GM23338 (cell line): ENCODE results near the gene STX8. TPM values are rescaled to one million over a fixed set of nuclear protein-coding genes. Genes with fewer than 3 reads are reported as not detected.

Source experiments
- ATAC-seq: fragments of 200-7000 bp; cut with Tn5 transposase; 3 replicates; pipeline ENCODE4 v1.9.1; 2020
- DNase-seq: peaks from one replicate; pipeline ENCODE4 v3.0.0-alpha.2; 2015; ENCODE audit warnings: low spot score
- H2AFZ ChIP-seq: fragments of 200-600 bp; sonication (generic); 2 replicates; pipeline ENCODE4 v1.8.0; 2016; ENCODE audit warnings: antibody characterized with exemption, mild to moderate bottlenecking, moderate library complexity
- H3F3A ChIP-seq: fragments of 200-600 bp; sonication (generic); replicated peaks from 2 replicates; pipeline ENCODE4 v1.8.0; 2017; ENCODE audit warnings: antibody characterized with exemption, mixed run types, low read depth
- H3K27ac ChIP-seq: fragments of 200-600 bp; sonication (generic); 2 replicates; pipeline ENCODE4 v1.6.1; 2016; ENCODE audit warnings: low read depth
- H3K27me3 ChIP-seq: fragments of 200-600 bp; sonication (generic); 2 replicates; pipeline ENCODE4 v1.8.0; 2016; ENCODE audit warnings: mild to moderate bottlenecking, mixed run types, moderate library complexity; ENCODE audit not compliant: insufficient read depth
- H3K36me3 ChIP-seq: fragments of 200-600 bp; sonication (generic); 2 replicates; pipeline ENCODE4 v1.8.0; 2016; ENCODE audit warnings: mild to moderate bottlenecking; ENCODE audit not compliant: insufficient read depth
- H3K4me1 ChIP-seq: fragments of 200-600 bp; sonication (generic); 2 replicates; pipeline ENCODE4 v1.8.0; 2016; ENCODE audit warnings: mild to moderate bottlenecking, moderate library complexity; ENCODE audit not compliant: insufficient read depth
- H3K4me2 ChIP-seq: fragments of 200-600 bp; sonication (generic); 2 replicates; pipeline ENCODE4 v1.7.1; 2017; ENCODE audit warnings: mixed run types
- H3K4me3 ChIP-seq: fragments of 200-600 bp; sonication (generic); 2 replicates; pipeline ENCODE4 v1.6.1; 2016; ENCODE audit warnings: mixed run types
- H3K79me2 ChIP-seq: fragments of 200-600 bp; sonication (generic); replicated peaks from 2 replicates; pipeline ENCODE4 v1.8.0; 2017; ENCODE audit warnings: mild to moderate bottlenecking; ENCODE audit not compliant: insufficient read depth
- H3K9me2 ChIP-seq: fragments of 200-600 bp; sonication (generic); 2 replicates; pipeline ENCODE4 v1.8.0; 2017; ENCODE audit not compliant: insufficient read depth
- H4K20me1 ChIP-seq: fragments of 200-600 bp; sonication (generic); replicated peaks from 2 replicates; pipeline ENCODE4 v1.8.0; 2017; ENCODE audit warnings: mild to moderate bottlenecking; ENCODE audit not compliant: insufficient read depth
- H3K27ac Mint-ChIP-seq: 2 replicates; pipeline ENCODE4 v1.8.0; 2020; ENCODE audit warnings: inconsistent platforms, mild to moderate bottlenecking, moderate library complexity, mixed read lengths
- H3K27me3 Mint-ChIP-seq: 3 replicates; pipeline ENCODE4 v1.8.0; 2022; ENCODE audit warnings: low read depth, mild to moderate bottlenecking, moderate library complexity, mixed read lengths, inconsistent platforms; ENCODE audit not compliant: insufficient read depth, poor library complexity
- H3K36me3 Mint-ChIP-seq: 3 replicates; pipeline ENCODE4 v1.8.0; 2021; ENCODE audit warnings: low read depth, mild to moderate bottlenecking, inconsistent platforms, moderate library complexity, mixed read lengths
- H3K4me1 Mint-ChIP-seq: 3 replicates; pipeline ENCODE4 v1.8.0; 2020; ENCODE audit warnings: mild to moderate bottlenecking, inconsistent platforms, mixed read lengths
- H3K4me3 Mint-ChIP-seq: 3 replicates; pipeline ENCODE4 v1.8.0; 2021; ENCODE audit warnings: moderate library complexity, mild to moderate bottlenecking, inconsistent platforms, mixed read lengths
- H3K9me3 Mint-ChIP-seq: 3 replicates; pipeline ENCODE4 v1.8.0; 2020; ENCODE audit warnings: moderate library complexity, mild to moderate bottlenecking, inconsistent platforms, mixed read lengths
- CREB1 ChIP-seq: fragments of 250-450 bp; sonication (Bioruptor Pico); IDR thresholded peaks from 2 replicates; pipeline ENCODE4 v1.5.0; 2020; ENCODE audit warnings: low read depth, mild to moderate bottlenecking, moderate library complexity
- CTCF ChIP-seq, 2 experiments: fragments of 200-600 bp in 1 of 2; sonication (generic) in 1 of 2; conservative IDR thresholded peaks; 2 replicates each; pipeline versions ENCODE4 v1.5.1 to v1.6.1; 2016 to 2017; ENCODE audit warnings: antibody characterized with exemption in 2 of 2, low read depth in 2 of 2, mild to moderate bottlenecking in 2 of 2, moderate library complexity in 1 of 2
- ETS1 ChIP-seq: IDR thresholded peaks from 2 replicates; pipeline ENCODE4 v1.6.1; 2016; ENCODE audit warnings: antibody characterized with exemption
- EZH2 ChIP-seq: fragments of 200-600 bp; sonication (generic); IDR thresholded peaks from one replicate; pipeline ENCODE4 v1.8.0; 2017; ENCODE audit warnings: antibody characterized with exemption, mild to moderate bottlenecking, low read depth; ENCODE audit not compliant: unreplicated experiment
- EZH2phosphoT487 ChIP-seq: fragments of 200-600 bp; sonication (generic); IDR thresholded peaks from one replicate; pipeline ENCODE4 v1.8.1; 2018; ENCODE audit warnings: antibody characterized with exemption; ENCODE audit not compliant: unreplicated experiment
- JUNB ChIP-seq: IDR thresholded peaks from one replicate; pipeline ENCODE4 v1.6.1; 2016; ENCODE audit warnings: antibody characterized with exemption; ENCODE audit not compliant: unreplicated experiment
- NANOG ChIP-seq: IDR thresholded peaks from 2 replicates; pipeline ENCODE4 v1.6.1; 2016; ENCODE audit warnings: antibody characterized with exemption, borderline replicate concordance
- POLR2AphosphoS5 ChIP-seq: IDR thresholded peaks from 2 replicates; pipeline ENCODE4 v1.6.1; 2016; ENCODE audit warnings: antibody characterized with exemption, low read depth
- REST ChIP-seq: IDR thresholded peaks from one replicate; pipeline ENCODE4 v1.6.1; 2018; ENCODE audit warnings: antibody characterized with exemption; ENCODE audit not compliant: unreplicated experiment
- STAT1 ChIP-seq: IDR thresholded peaks from one replicate; pipeline ENCODE4 v1.6.1; 2016; ENCODE audit warnings: antibody characterized with exemption; ENCODE audit not compliant: unreplicated experiment
- ZNF114 ChIP-seq: fragments of 250-450 bp; sonication (Bioruptor Pico); IDR thresholded peaks from 2 replicates; pipeline ENCODE4 v1.5.0; 2020; ENCODE audit warnings: mild to moderate bottlenecking, moderate library complexity
- ZNF331 ChIP-seq: fragments of 250-450 bp; sonication (Bioruptor Pico); IDR thresholded peaks from 2 replicates; pipeline ENCODE4 v1.5.0; 2020; ENCODE audit warnings: low read depth, mild to moderate bottlenecking, moderate library complexity
- ZNF462 ChIP-seq: fragments of 250-450 bp; sonication (Bioruptor Pico); IDR thresholded peaks from 2 replicates; pipeline ENCODE4 v1.5.0; 2020; ENCODE audit warnings: mild to moderate bottlenecking, moderate library complexity
- polyA plus RNA-seq: library from polyadenylated mRNA; unstranded; fragments of >200 nt; fragmentation: Nextera tagmentation; extraction: Ambion mirVana; gene quantifications from 2 replicates; pipeline ENCODE4 v1.2.1, GENCODE V29; 2016
- total RNA-seq: library from RNA; depleted of rRNA; stranded (reverse); fragments of >200 nt; shearing (Covaris generic); gene quantifications from 2 replicates; pipeline ENCODE4 v1.2.3, GENCODE V29; 2014

STX8 gene
- total and polyA plus RNA-seq, 2 experiments from 2014 or later, result 59.4 to 82.3 TPM

- H2AFZ ChIP-seq, result no peak overlapping the region
- no peak overlapping the region for H3K4me3 ChIP-seq
- H3K4me3 Mint-ChIP-seq, result no peak overlapping the region
- peaks cover 5% of the 10 kb centered on the region; the same call in 1 of the 3 replicates for H3K36me3 Mint-ChIP-seq
- TF ChIP-seq REST (no peak), JUNB (no peak), POLR2AphosphoS5 (no peak), CREB1 (CRISPR knock-in tag) (no peak), ZNF114 (no peak), STAT1 (no peak), CTCF (conservative IDR thresholded peaks at IDR 0.05; ENCODE audit: low read depth in 2 of 2) (no peak), ETS1 (no peak), ZNF462 (CRISPR knock-in tag) (no peak), EZH2phosphoT487 (no peak), NANOG (no peak), EZH2 (no peak), ZNF331 (CRISPR knock-in tag) (no peak)
- H3K4me1 Mint-ChIP-seq, result peaks cover 6% of the 10 kb centered on the region; the same call in 2 of the 3 replicates
- no peak overlapping the region for H3K4me2 ChIP-seq
- H3K4me1 ChIP-seq, result no peaks in the 10 kb centered on the region
- no peaks in the 10 kb centered on the region for H3K79me2 ChIP-seq
- H3K9me3 Mint-ChIP-seq, result peaks cover 13% of the 10 kb centered on the region
- H3F3A ChIP-seq, result no peaks in the 10 kb centered on the region
- no peaks in the 10 kb centered on the region for H3K9me2 ChIP-seq
- no peaks in the 10 kb centered on the region for H3K36me3 ChIP-seq
- H3K27me3 ChIP-seq, result no peaks in the 10 kb centered on the region
- ATAC-seq (no peak), DNase-seq (no peak)
- no peaks in the 10 kb centered on the region for H3K27me3 Mint-ChIP-seq
- H4K20me1 ChIP-seq, result no peaks in the 10 kb centered on the region
- no peak overlapping the region for H3K27ac ChIP-seq
- H3K27ac Mint-ChIP-seq, result no peak overlapping the region
Measured at GRCh38 chr17:9414471-9414870, 161.1 kb downstream of the STX8 start.
